Measurements from ENCODE around the gene KRT10. TPM values are rescaled to one million over a fixed set of nuclear protein-coding genes. Genes with fewer than 3 reads are reported as not detected.
"Not testable (repeated sequence)": the region's sequence is repeated elsewhere in the genome, so short reads cannot be mapped to it uniquely, and the experiment has no call there.

The KRT10 gene
- total RNA-seq, 1 experiment from 2014 or later = 62.3 TPM

DNA sequence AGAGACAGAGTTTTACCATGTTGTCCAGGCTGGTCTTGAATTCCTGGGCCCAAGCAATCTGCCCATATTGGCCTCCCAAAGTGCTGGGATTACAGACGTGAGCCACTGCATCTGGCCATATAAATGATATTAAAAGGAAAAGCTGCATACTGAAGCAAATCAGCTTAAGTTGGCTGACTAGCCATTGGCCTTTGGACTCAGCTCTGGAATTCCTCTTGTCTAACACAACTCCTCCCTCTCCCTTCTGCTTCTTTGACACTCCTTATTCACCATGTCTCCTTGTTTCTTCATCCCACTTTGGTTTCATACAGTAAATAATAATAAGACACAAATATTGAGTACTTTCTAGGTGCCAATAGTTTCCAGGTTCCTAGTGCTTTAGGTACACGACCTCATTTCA is 37.1 kb upstream of the KRT10 start:
- DNase-seq (ENCODE audit: low read depth, low spot score) (no peak), ATAC-seq (no peak)
- CTCF ChIA-PET = interaction anchor here (1.1 to 1.6 kb wide), 4 partner anchors 244 to 806 kb away, joined by 3 to 7 read pairs (median 3); no protein-coding TSS in a partner anchor
- intact Hi-C loops (cut with micrococcal nuclease) = no loop called here
- Histone ChIP-seq H3K9me2 (ENCODE audit: insufficient read depth) (no peaks in the 10 kb centered on the region), H3K4me1 (ENCODE audit: control insufficient read depth in 1 of 2, insufficient read depth in 2 of 2, low read length in 2 of 2) (peaks cover 6 to 28% of the 10 kb centered on the region in 2 experiments), H4K20me1 (ENCODE audit: insufficient read depth) (no peaks in the 10 kb centered on the region), H3K9ac (ENCODE audit: low read length) (no peak overlapping the region), H2AFZ (ENCODE audit: low read depth, low read length, poor library complexity, severe bottlenecking) (no peak overlapping the region), H3K27ac (ENCODE audit: low read depth, low read length) (no peak overlapping the region), H3K4me2 (ENCODE audit: low read length) (no peak overlapping the region), H3K79me2 (ENCODE audit: insufficient read depth, low read length) (no peaks in the 10 kb centered on the region), H3K9me3 (ENCODE audit: control insufficient read depth in 1 of 2, insufficient read depth in 1 of 2, low read depth in 1 of 2, low read length in 2 of 2) (peaks cover 0 to 5% of the 10 kb centered on the region in 2 experiments; a peak in 1 of 4 replicates), H3K27me3 (ENCODE audit: insufficient read depth, low read length) (no peaks in the 10 kb centered on the region), H3K36me3 (ENCODE audit: control insufficient read depth in 1 of 2, insufficient read depth in 2 of 2, low read length in 2 of 2) (peaks cover 0 to 3% of the 10 kb centered on the region in 2 experiments; a peak in 1 of 4 replicates), H3K4me3 (replicated peaks in 1 of 2; ENCODE audit: low read depth in 1 of 2, low read length in 2 of 2) (no peak overlapping the region)
- POLR2A ChIA-PET = no interaction called here
- RAD21 ChIA-PET (ENCODE audit: low non-redundant PET in 1 of 2, low total read pairs in 2 of 2, uncharacterized antibody in 2 of 2, unreplicated experiment in 2 of 2) = no interaction called here
- no TSS peak for BruUV-seq (replicated peaks)
- TF ChIP-seq ZFX (IDR thresholded peaks at IDR 0.05) (no peak), POLR2AphosphoS5 (IDR thresholded peaks at IDR 0.05; ENCODE audit: low read depth, low read length) (no peak), CEBPB (IDR thresholded peaks at IDR 0.05; ENCODE audit: low read depth) (no peak), ATF3 (IDR thresholded peaks at IDR 0.05) (no peak), POLR2A (IDR thresholded peaks at IDR 0.05; ENCODE audit: borderline replicate concordance, extremely low read depth, insufficient read depth, insufficient read length) (no peak), FOSL1 (IDR thresholded peaks at IDR 0.05; ENCODE audit: low read depth) (no peak), EZH2 (IDR thresholded peaks at IDR 0.05) (no peak), YY1 (IDR thresholded peaks at IDR 0.05; ENCODE audit: extremely low read depth, insufficient replicate concordance, low read depth, low read length) (no peak), EZH2phosphoT487 (IDR thresholded peaks at IDR 0.05; ENCODE audit: borderline replicate concordance) (no peak), ELF1 (IDR thresholded peaks at IDR 0.05; ENCODE audit: borderline replicate concordance, low read depth) (no peak), JUND (IDR thresholded peaks at IDR 0.05) (no peak), SRF (IDR thresholded peaks at IDR 0.05; ENCODE audit: low read depth) (no peak), ZNF274 (IDR thresholded peaks at IDR 0.05; ENCODE audit: low read depth, low read length) (no peak), TCF7L2 (IDR thresholded peaks at IDR 0.05; ENCODE audit: borderline replicate concordance, extremely low read depth, insufficient read depth, insufficient read length) (no peak), EGR1 (IDR thresholded peaks at IDR 0.05; ENCODE audit: low read depth) (no peak), SIN3A (IDR thresholded peaks at IDR 0.05; ENCODE audit: low read depth) (no peak), RAD21 (IDR thresholded peaks at IDR 0.05; ENCODE audit: low read depth) (no peak), CTCF (IDR thresholded peaks at IDR 0.05 in 2 of 3, conservative IDR thresholded peaks at IDR 0.05 in 1 of 3; ENCODE audit: borderline replicate concordance in 1 of 3, insufficient read depth in 1 of 3, low read depth in 2 of 3, low read length in 2 of 3) (no peak), CBX3 (IDR thresholded peaks at IDR 0.05; ENCODE audit: low read depth) (no peak)
- TF ChIP-seq, protein P1, sequence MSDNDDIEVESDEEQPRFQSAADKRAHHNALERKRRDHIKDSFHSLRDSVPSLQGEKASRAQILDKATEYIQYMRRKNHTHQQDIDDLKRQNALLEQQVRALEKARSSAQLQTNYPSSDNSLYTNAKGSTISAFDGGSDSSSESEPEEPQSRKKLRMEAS (IDR thresholded peaks at IDR 0.05) = no peak

DNA sequence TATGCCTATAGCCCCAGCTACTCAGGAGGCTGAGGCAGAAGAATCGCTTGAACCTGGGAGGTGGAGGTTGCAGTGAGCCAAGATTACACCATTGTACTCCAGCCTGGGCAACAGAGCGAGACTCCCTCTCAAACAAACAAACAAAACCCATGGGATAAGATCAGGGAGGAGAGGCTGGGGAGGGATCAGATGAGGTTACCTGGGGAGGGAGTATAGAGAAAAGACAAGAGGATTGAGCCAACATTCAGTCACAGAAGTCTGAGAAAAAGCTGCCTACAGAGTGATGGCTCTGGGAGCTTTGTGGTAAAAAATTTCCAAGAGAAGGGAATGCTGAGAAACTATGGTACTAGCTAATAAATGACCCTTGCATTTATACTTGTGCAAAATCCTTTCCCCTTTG is 36.3 kb upstream of the KRT10 start:
- H3K9me2 ChIP-seq (ENCODE audit: insufficient read depth); BruUV-seq (replicated peaks); H4K20me1 ChIP-seq (ENCODE audit: insufficient read depth); H3K27ac ChIP-seq (ENCODE audit: low read depth, low read length); ATAC-seq; H3K27me3 ChIP-seq (ENCODE audit: insufficient read depth, low read length); H3K9ac ChIP-seq (ENCODE audit: low read length); H3K4me3 ChIP-seq (replicated peaks in 1 of 2; ENCODE audit: low read depth in 1 of 2, low read length in 2 of 2); DNase-seq (ENCODE audit: low read depth, low spot score); H3K9me3 ChIP-seq (ENCODE audit: control insufficient read depth in 1 of 2, insufficient read depth in 1 of 2, low read depth in 1 of 2, low read length in 2 of 2); H3K79me2 ChIP-seq (ENCODE audit: insufficient read depth, low read length); H3K36me3 ChIP-seq (ENCODE audit: control insufficient read depth in 1 of 2, insufficient read depth in 2 of 2, low read length in 2 of 2); intact Hi-C loops (cut with micrococcal nuclease); H3K4me2 ChIP-seq (ENCODE audit: low read length); H2AFZ ChIP-seq (ENCODE audit: low read depth, low read length, poor library complexity, severe bottlenecking): not testable (repeated sequence)
- POLR2A ChIA-PET = interaction anchor here (1.6 kb wide), 1 partner anchor 44 kb away, joined by 3 read pairs; no protein-coding TSS in a partner anchor
- RAD21 ChIA-PET (ENCODE audit: low non-redundant PET in 1 of 2, low total read pairs in 2 of 2, uncharacterized antibody in 2 of 2, unreplicated experiment in 2 of 2) = interaction anchor here in 1 of 2 experiments (2.2 kb wide), 1 partner anchor 690 kb away, joined by 6 read pairs; no protein-coding TSS in a partner anchor
- CTCF ChIA-PET = interaction anchor here (1.1 to 4.3 kb wide), 5 partner anchors 44 to 807 kb away, joined by 3 to 17 read pairs (median 3); no protein-coding TSS in a partner anchor
- H3K4me1 ChIP-seq (ENCODE audit: control insufficient read depth in 1 of 2, insufficient read depth in 2 of 2, low read length in 2 of 2) = peaks cover 11 to 37% of the 10 kb centered on the region in 2 experiments
